IMR-90 (cell line): Measurements from ENCODE around the gene NSF.
"Not testable (repeated sequence)": the region's sequence is repeated elsewhere in the genome, so short reads cannot be mapped to it uniquely, and the experiment has no call there.

Experiments
- CTCF ChIP-seq: conservative IDR thresholded peaks from 2 replicates; pipeline ENCODE4 v1.5.1; 2012; ENCODE audit warnings: mild to moderate bottlenecking, low read depth, low read length, improper control_type of control experiment
- RFX5 ChIP-seq: IDR thresholded peaks from 2 replicates; pipeline ENCODE4 v1.8.0; 2012; ENCODE audit warnings: low read depth, mild to moderate bottlenecking, low read length, moderate library complexity

- not testable (repeated sequence) for TF ChIP-seq CTCF, RFX5
Measured at GRCh38 chr17:46692196-46692595, 101.7 kb downstream of the NSF start.
